ENCODE data around the gene CIAO3.
A peak's percentile ranks its signal among the peaks of the same experiment; 100 is the strongest.

Gene CIAO3

DNA sequence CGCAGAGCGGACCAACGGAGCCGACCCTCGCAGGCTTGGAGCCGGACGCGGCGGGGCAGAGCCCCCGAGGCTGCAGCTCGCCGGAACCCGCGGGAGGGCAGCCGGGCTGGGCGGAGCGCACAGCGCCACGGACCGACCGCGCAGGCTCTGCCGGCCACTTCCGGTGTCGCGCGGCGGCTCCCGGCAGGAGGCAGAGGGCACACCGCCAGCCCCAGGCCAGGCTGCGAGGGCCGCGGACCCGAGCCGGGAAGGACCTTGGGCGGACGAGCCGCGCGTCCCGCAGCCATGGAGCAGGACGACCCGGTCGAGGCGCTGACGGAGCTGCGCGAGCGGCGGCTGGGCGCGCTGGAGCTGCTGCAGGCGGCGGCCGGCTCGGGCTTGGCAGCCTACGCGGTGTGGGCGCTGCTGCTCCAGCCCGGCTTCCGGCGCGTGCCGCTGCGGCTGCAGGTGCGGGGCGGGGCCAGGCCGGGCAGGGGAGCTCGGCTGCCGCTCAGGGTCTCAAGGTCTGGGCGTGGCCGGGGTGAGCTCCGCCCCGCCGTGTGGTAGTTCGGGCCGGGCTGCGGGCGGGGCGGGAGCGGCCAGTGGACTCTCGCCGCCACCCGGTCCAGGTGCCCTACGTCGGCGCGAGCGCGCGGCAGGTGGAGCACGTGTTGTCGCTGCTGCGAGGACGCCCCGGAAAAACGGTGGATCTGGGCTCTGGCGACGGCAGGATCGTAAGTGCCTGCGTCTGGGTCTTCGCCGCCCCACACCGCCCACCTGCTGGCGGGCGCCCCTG, 19.6 kb downstream of the CIAO3 start, which contains the start of gene ANTKMT (continued):
- TF ChIP-seq, protein P1, sequence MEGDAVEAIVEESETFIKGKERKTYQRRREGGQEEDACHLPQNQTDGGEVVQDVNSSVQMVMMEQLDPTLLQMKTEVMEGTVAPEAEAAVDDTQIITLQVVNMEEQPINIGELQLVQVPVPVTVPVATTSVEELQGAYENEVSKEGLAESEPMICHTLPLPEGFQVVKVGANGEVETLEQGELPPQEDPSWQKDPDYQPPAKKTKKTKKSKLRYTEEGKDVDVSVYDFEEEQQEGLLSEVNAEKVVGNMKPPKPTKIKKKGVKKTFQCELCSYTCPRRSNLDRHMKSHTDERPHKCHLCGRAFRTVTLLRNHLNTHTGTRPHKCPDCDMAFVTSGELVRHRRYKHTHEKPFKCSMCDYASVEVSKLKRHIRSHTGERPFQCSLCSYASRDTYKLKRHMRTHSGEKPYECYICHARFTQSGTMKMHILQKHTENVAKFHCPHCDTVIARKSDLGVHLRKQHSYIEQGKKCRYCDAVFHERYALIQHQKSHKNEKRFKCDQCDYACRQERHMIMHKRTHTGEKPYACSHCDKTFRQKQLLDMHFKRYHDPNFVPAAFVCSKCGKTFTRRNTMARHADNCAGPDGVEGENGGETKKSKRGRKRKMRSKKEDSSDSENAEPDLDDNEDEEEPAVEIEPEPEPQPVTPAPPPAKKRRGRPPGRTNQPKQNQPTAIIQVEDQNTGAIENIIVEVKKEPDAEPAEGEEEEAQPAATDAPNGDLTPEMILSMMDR (tag by site-specific recombination; IDR thresholded peaks at IDR 0.05): no peak; the same call in 1 of the 2 replicates
- TF ChIP-seq ZNF837 (tag by site-specific recombination; IDR thresholded peaks at IDR 0.05): no peak
- no peak for TF ChIP-seq ZNF121 (tag by site-specific recombination; IDR thresholded peaks at IDR 0.05)
- TF ChIP-seq, protein P2, sequence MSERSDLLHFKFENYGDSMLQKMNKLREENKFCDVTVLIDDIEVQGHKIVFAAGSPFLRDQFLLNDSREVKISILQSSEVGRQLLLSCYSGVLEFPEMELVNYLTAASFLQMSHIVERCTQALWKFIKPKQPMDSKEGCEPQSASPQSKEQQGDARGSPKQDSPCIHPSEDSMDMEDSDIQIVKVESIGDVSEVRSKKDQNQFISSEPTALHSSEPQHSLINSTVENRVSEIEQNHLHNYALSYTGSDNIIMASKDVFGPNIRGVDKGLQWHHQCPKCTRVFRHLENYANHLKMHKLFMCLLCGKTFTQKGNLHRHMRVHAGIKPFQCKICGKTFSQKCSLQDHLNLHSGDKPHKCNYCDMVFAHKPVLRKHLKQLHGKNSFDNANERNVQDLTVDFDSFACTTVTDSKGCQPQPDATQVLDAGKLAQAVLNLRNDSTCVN (tag by site-specific recombination; optimal IDR thresholded peaks at IDR 0.05): peak; percentile 51
- TF ChIP-seq ZNF843 (tag by site-specific recombination; IDR thresholded peaks at IDR 0.05): no peak
- TF ChIP-seq FEZF1 (tag by site-specific recombination; IDR thresholded peaks at IDR 0.05): no peak
- TF ChIP-seq YY2 (tag by site-specific recombination; IDR thresholded peaks at IDR 0.05): no peak
- no peak for TF ChIP-seq ZNF610 (tag by site-specific recombination; IDR thresholded peaks at IDR 0.05; ENCODE audit: borderline replicate concordance)
- no peak for TF ChIP-seq ZNF341 (tag by site-specific recombination; IDR thresholded peaks at IDR 0.05; ENCODE audit: low read depth)
- TF ChIP-seq ZNF221 (tag by site-specific recombination; IDR thresholded peaks at IDR 0.05; ENCODE audit: borderline replicate concordance): no peak
- TF ChIP-seq ZSCAN23 (tag by site-specific recombination; IDR thresholded peaks at IDR 0.05): no peak
- TF ChIP-seq ZNF169 (tag by site-specific recombination; IDR thresholded peaks at IDR 0.05): no peak
- TF ChIP-seq ZNF211 (tag by site-specific recombination; IDR thresholded peaks at IDR 0.05; ENCODE audit: low read depth): no peak
- TF ChIP-seq OSR2 (tag by site-specific recombination; IDR thresholded peaks at IDR 0.05): peak; percentile 45; the same call in 1 of the 2 replicates
- TF ChIP-seq REPIN1 (tag by site-specific recombination; IDR thresholded peaks at IDR 0.05; ENCODE audit: low read depth): no peak
- peak; percentile 97; the same call in 1 of the 2 replicates for TF ChIP-seq ZSCAN30 (tag by site-specific recombination; IDR thresholded peaks at IDR 0.05)
- TF ChIP-seq, protein P3, sequence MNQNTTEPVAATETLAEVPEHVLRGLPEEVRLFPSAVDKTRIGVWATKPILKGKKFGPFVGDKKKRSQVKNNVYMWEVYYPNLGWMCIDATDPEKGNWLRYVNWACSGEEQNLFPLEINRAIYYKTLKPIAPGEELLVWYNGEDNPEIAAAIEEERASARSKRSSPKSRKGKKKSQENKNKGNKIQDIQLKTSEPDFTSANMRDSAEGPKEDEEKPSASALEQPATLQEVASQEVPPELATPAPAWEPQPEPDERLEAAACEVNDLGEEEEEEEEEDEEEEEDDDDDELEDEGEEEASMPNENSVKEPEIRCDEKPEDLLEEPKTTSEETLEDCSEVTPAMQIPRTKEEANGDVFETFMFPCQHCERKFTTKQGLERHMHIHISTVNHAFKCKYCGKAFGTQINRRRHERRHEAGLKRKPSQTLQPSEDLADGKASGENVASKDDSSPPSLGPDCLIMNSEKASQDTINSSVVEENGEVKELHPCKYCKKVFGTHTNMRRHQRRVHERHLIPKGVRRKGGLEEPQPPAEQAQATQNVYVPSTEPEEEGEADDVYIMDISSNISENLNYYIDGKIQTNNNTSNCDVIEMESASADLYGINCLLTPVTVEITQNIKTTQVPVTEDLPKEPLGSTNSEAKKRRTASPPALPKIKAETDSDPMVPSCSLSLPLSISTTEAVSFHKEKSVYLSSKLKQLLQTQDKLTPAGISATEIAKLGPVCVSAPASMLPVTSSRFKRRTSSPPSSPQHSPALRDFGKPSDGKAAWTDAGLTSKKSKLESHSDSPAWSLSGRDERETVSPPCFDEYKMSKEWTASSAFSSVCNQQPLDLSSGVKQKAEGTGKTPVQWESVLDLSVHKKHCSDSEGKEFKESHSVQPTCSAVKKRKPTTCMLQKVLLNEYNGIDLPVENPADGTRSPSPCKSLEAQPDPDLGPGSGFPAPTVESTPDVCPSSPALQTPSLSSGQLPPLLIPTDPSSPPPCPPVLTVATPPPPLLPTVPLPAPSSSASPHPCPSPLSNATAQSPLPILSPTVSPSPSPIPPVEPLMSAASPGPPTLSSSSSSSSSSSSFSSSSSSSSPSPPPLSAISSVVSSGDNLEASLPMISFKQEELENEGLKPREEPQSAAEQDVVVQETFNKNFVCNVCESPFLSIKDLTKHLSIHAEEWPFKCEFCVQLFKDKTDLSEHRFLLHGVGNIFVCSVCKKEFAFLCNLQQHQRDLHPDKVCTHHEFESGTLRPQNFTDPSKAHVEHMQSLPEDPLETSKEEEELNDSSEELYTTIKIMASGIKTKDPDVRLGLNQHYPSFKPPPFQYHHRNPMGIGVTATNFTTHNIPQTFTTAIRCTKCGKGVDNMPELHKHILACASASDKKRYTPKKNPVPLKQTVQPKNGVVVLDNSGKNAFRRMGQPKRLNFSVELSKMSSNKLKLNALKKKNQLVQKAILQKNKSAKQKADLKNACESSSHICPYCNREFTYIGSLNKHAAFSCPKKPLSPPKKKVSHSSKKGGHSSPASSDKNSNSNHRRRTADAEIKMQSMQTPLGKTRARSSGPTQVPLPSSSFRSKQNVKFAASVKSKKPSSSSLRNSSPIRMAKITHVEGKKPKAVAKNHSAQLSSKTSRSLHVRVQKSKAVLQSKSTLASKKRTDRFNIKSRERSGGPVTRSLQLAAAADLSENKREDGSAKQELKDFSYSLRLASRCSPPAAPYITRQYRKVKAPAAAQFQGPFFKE (tag by site-specific recombination; IDR thresholded peaks at IDR 0.05; ENCODE audit: borderline replicate concordance): no peak
- TF ChIP-seq ZNF132 (tag by site-specific recombination; IDR thresholded peaks at IDR 0.05; ENCODE audit: borderline replicate concordance): no peak
- no peak for TF ChIP-seq ZXDB (tag by site-specific recombination; IDR thresholded peaks at IDR 0.05)
- 0 out of 2 replicates have a peak, but pooled peaks have one; percentile 76 for TF ChIP-seq ZBTB20 (tag by site-specific recombination; IDR thresholded peaks at IDR 0.05)
- no peak for TF ChIP-seq MZF1 (tag by site-specific recombination; IDR thresholded peaks at IDR 0.05; ENCODE audit: borderline replicate concordance)
- TF ChIP-seq, protein P4, sequence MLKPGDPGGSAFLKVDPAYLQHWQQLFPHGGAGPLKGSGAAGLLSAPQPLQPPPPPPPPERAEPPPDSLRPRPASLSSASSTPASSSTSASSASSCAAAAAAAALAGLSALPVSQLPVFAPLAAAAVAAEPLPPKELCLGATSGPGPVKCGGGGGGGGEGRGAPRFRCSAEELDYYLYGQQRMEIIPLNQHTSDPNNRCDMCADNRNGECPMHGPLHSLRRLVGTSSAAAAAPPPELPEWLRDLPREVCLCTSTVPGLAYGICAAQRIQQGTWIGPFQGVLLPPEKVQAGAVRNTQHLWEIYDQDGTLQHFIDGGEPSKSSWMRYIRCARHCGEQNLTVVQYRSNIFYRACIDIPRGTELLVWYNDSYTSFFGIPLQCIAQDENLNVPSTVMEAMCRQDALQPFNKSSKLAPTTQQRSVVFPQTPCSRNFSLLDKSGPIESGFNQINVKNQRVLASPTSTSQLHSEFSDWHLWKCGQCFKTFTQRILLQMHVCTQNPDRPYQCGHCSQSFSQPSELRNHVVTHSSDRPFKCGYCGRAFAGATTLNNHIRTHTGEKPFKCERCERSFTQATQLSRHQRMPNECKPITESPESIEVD (tag by site-specific recombination; IDR thresholded peaks at IDR 0.05): no peak
- TF ChIP-seq ZNF544 (tag by site-specific recombination; IDR thresholded peaks at IDR 0.05): no peak
- TF ChIP-seq SP3 (tag by site-specific recombination; IDR thresholded peaks at IDR 0.05): peak; percentile 46
- TF ChIP-seq, protein P5, sequence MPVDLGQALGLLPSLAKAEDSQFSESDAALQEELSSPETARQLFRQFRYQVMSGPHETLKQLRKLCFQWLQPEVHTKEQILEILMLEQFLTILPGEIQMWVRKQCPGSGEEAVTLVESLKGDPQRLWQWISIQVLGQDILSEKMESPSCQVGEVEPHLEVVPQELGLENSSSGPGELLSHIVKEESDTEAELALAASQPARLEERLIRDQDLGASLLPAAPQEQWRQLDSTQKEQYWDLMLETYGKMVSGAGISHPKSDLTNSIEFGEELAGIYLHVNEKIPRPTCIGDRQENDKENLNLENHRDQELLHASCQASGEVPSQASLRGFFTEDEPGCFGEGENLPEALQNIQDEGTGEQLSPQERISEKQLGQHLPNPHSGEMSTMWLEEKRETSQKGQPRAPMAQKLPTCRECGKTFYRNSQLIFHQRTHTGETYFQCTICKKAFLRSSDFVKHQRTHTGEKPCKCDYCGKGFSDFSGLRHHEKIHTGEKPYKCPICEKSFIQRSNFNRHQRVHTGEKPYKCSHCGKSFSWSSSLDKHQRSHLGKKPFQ (tag by site-specific recombination; IDR thresholded peaks at IDR 0.05): no peak
- TF ChIP-seq, protein P6, sequence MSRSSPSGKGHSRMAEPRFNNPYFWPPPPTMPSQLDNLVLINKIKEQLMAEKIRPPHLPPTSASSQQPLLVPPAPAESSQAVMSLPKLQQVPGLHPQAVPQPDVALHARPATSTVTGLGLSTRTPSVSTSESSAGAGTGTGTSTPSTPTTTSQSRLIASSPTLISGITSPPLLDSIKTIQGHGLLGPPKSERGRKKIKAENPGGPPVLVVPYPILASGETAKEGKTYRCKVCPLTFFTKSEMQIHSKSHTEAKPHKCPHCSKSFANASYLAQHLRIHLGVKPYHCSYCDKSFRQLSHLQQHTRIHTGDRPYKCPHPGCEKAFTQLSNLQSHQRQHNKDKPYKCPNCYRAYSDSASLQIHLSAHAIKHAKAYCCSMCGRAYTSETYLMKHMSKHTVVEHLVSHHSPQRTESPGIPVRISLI (tag by site-specific recombination; IDR thresholded peaks at IDR 0.05): no peak
- no peak for TF ChIP-seq ZNF571 (tag by site-specific recombination; IDR thresholded peaks at IDR 0.05)
